ENCODE results near the gene UNC5C. TPM values are rescaled to one million over a fixed set of nuclear protein-coding genes. Genes with fewer than 3 reads are reported as not detected.

Gene UNC5C
- total RNA-seq, 2 experiments from 2014 or later = not detected

GRCh38 chr4:95428291-95429070 lies 120.3 kb downstream of the UNC5C start:
- intact Hi-C loops (cut with micrococcal nuclease) = no loop called here
- DNase-seq = no peak
- CTCF ChIA-PET = no interaction called here
- Mint-ChIP-seq H3K4me1 (ENCODE audit: low read depth) (no peaks in the 10 kb centered on the region), H3K9me3 (no peaks in the 10 kb centered on the region), H3K27me3 (peaks cover 3% of the 10 kb centered on the region), H3K27ac (no peak overlapping the region), H3K36me3 (no peaks in the 10 kb centered on the region), H3K4me3 (no peak overlapping the region)
- POLR2A ChIA-PET = no interaction called here

- Mint-ChIP-seq H3K36me3 (no peaks in the 10 kb centered on the region), H3K27me3 (peaks cover 3% of the 10 kb centered on the region), H3K4me1 (ENCODE audit: low read depth) (no peaks in the 10 kb centered on the region), H3K4me3 (no peak overlapping the region), H3K27ac (no peak overlapping the region), H3K9me3 (no peaks in the 10 kb centered on the region)
- DNase-seq = no peak
- intact Hi-C loops (cut with micrococcal nuclease) = no loop called here
- POLR2A ChIA-PET = no interaction called here
- CTCF ChIA-PET = no interaction called here
Measured at GRCh38 chr4:95426455-95426854, 122.3 kb downstream of the UNC5C start.

GRCh38 chr4:95422436-95422835 lies 126.3 kb downstream of the UNC5C start:
- Mint-ChIP-seq H3K9me3 (no peaks in the 10 kb centered on the region), H3K27ac (no peak overlapping the region), H3K27me3 (no peaks in the 10 kb centered on the region), H3K4me1 (ENCODE audit: low read depth) (no peaks in the 10 kb centered on the region), H3K4me3 (no peak overlapping the region), H3K36me3 (no peaks in the 10 kb centered on the region)
- ChIA-PET CTCF (no interaction called here), POLR2A (no interaction called here)
- DNase-seq = no peak
- intact Hi-C loops (cut with micrococcal nuclease) = no loop called here

GRCh38 chr4:95421869-95422268 lies 126.9 kb downstream of the UNC5C start:
- CTCF ChIA-PET = no interaction called here
- intact Hi-C loops (cut with micrococcal nuclease) = no loop called here
- H3K4me1 Mint-ChIP-seq (ENCODE audit: low read depth) = no peaks in the 10 kb centered on the region
- no peak for DNase-seq
- H3K4me3 Mint-ChIP-seq = no peak overlapping the region
- POLR2A ChIA-PET = no interaction called here
- no peaks in the 10 kb centered on the region for H3K9me3 Mint-ChIP-seq
- no peaks in the 10 kb centered on the region for H3K27me3 Mint-ChIP-seq
- H3K27ac Mint-ChIP-seq = no peak overlapping the region
- no peaks in the 10 kb centered on the region for H3K36me3 Mint-ChIP-seq

- no peak for DNase-seq
- POLR2A ChIA-PET = no interaction called here
- CTCF ChIA-PET = no interaction called here
- Mint-ChIP-seq H3K9me3 (no peaks in the 10 kb centered on the region), H3K4me1 (ENCODE audit: low read depth) (no peaks in the 10 kb centered on the region), H3K4me3 (no peak overlapping the region), H3K27me3 (no peaks in the 10 kb centered on the region), H3K36me3 (no peaks in the 10 kb centered on the region), H3K27ac (no peak overlapping the region)
- intact Hi-C loops (cut with micrococcal nuclease) = no loop called here
Measured at GRCh38 chr4:95417531-95417930, 131.2 kb downstream of the UNC5C start.

- Mint-ChIP-seq H3K4me1 (ENCODE audit: low read depth) (no peaks in the 10 kb centered on the region), H3K9me3 (no peaks in the 10 kb centered on the region), H3K4me3 (no peak overlapping the region), H3K27ac (no peak overlapping the region), H3K36me3 (no peaks in the 10 kb centered on the region), H3K27me3 (no peaks in the 10 kb centered on the region)
- ChIA-PET CTCF (no interaction called here), POLR2A (no interaction called here)
- intact Hi-C loops (cut with micrococcal nuclease) = no loop called here
- DNase-seq = no peak
Measured at GRCh38 chr4:95415346-95415771, 133.4 kb downstream of the UNC5C start.

GRCh38 chr4:95411371-95412088 lies 137.2 kb downstream of the UNC5C start:
- ChIA-PET POLR2A (no interaction called here), CTCF (no interaction called here)
- Mint-ChIP-seq H3K27ac (no peak overlapping the region), H3K27me3 (no peaks in the 10 kb centered on the region), H3K4me3 (no peak overlapping the region), H3K36me3 (no peaks in the 10 kb centered on the region), H3K9me3 (no peaks in the 10 kb centered on the region), H3K4me1 (ENCODE audit: low read depth) (no peaks in the 10 kb centered on the region)
- no peak for DNase-seq
- intact Hi-C loops (cut with micrococcal nuclease) = no loop called here

GRCh38 chr4:95410387-95410977 lies 138.3 kb downstream of the UNC5C start:
- no peak for DNase-seq
- Mint-ChIP-seq H3K4me3 (no peak overlapping the region), H3K9me3 (no peaks in the 10 kb centered on the region), H3K36me3 (no peaks in the 10 kb centered on the region), H3K27me3 (no peaks in the 10 kb centered on the region), H3K27ac (no peak overlapping the region), H3K4me1 (ENCODE audit: low read depth) (no peaks in the 10 kb centered on the region)
- ChIA-PET POLR2A (no interaction called here), CTCF (no interaction called here)
- intact Hi-C loops (cut with micrococcal nuclease) = no loop called here

- Mint-ChIP-seq H3K4me3 (no peak overlapping the region), H3K27ac (no peak overlapping the region), H3K27me3 (no peaks in the 10 kb centered on the region), H3K9me3 (no peaks in the 10 kb centered on the region), H3K4me1 (ENCODE audit: low read depth) (no peaks in the 10 kb centered on the region), H3K36me3 (no peaks in the 10 kb centered on the region)
- CTCF ChIA-PET = no interaction called here
- intact Hi-C loops (cut with micrococcal nuclease) = no loop called here
- POLR2A ChIA-PET = no interaction called here
- no peak for DNase-seq
Measured at GRCh38 chr4:95409750-95410149, 139.0 kb downstream of the UNC5C start.

- Mint-ChIP-seq H3K4me1 (ENCODE audit: low read depth) (no peaks in the 10 kb centered on the region), H3K4me3 (no peak overlapping the region), H3K27me3 (no peaks in the 10 kb centered on the region), H3K27ac (no peak overlapping the region), H3K9me3 (no peaks in the 10 kb centered on the region), H3K36me3 (no peaks in the 10 kb centered on the region)
- CTCF ChIA-PET = no interaction called here
- DNase-seq = no peak
- POLR2A ChIA-PET = no interaction called here
- intact Hi-C loops (cut with micrococcal nuclease) = no loop called here
Measured at GRCh38 chr4:95409127-95409526, 139.6 kb downstream of the UNC5C start.

GRCh38 chr4:95402299-95402698 lies 146.5 kb downstream of the UNC5C start:
- POLR2A ChIA-PET = interaction anchor here (0.6 kb wide), 1 partner anchor 252 kb away, joined by 6 read pairs; no protein-coding TSS in a partner anchor
- H3K27ac Mint-ChIP-seq = no peak overlapping the region

GRCh38 chr4:95398217-95398616 lies 150.6 kb downstream of the UNC5C start:
- H3K27me3 Mint-ChIP-seq = peaks cover 2% of the 10 kb centered on the region
- POLR2A ChIA-PET = no interaction called here

More at GRCh38 chr4:95402299-95402698, 146.5 kb downstream of the UNC5C start:
- CTCF ChIA-PET = no interaction called here
- Mint-ChIP-seq H3K4me1 (ENCODE audit: low read depth) (no peaks in the 10 kb centered on the region), H3K27me3 (peaks cover 2% of the 10 kb centered on the region), H3K9me3 (no peaks in the 10 kb centered on the region), H3K36me3 (no peaks in the 10 kb centered on the region), H3K4me3 (no peak overlapping the region)
- intact Hi-C loops (cut with micrococcal nuclease) = no loop called here
- no peak for DNase-seq

More at GRCh38 chr4:95398217-95398616, 150.6 kb downstream of the UNC5C start:
- intact Hi-C loops (cut with micrococcal nuclease) = no loop called here
- Mint-ChIP-seq H3K4me1 (ENCODE audit: low read depth) (no peaks in the 10 kb centered on the region), H3K4me3 (no peak overlapping the region), H3K27ac (no peak overlapping the region), H3K9me3 (no peaks in the 10 kb centered on the region), H3K36me3 (no peaks in the 10 kb centered on the region)
- DNase-seq = no peak
- CTCF ChIA-PET = no interaction called here
